PC-3 (cell line): Measurements from ENCODE around the gene SFXN4. TPM values are rescaled to one million over a fixed set of nuclear protein-coding genes. Genes with fewer than 3 reads are reported as not detected.

Source experiments
- ATAC-seq: fragments of 200-7000 bp; cut with Tn5 transposase; 2 replicates; pipeline ENCODE4 v1.9.1; 2020; ENCODE audit warnings: mild to moderate bottlenecking, moderate library complexity
- Bru-seq: library from RNA; stranded (reverse); fragments of 400-500 nt; gene quantifications from one replicate; lab custom pipeline; 2021; lab: Mats Ljungman, UMichigan
- BruChase-seq, 2 experiments: library from RNA; stranded (reverse); fragments of 400-500 nt; gene quantifications; one replicate each; lab custom pipeline; 2021; lab: Mats Ljungman, UMichigan
- BruUV-seq: library from RNA; stranded (reverse); fragments of 400-500 nt; replicated peaks from 2 replicates; lab custom pipeline; 2021; lab: Mats Ljungman, UMichigan
- CTCF ChIA-PET: fragments of 300-600 bp; sonication (Branson Sonifier 250); formaldehyde crosslinking; loops from one replicate; lab custom pipeline; 2022; ENCODE audit warnings: antibody characterized with exemption; lab: Charles Lee
- POLR2A ChIA-PET: fragments of 300-600 bp; sonication (Branson Sonifier 250); formaldehyde crosslinking; loops from one replicate; lab custom pipeline; 2022; ENCODE audit warnings: antibody characterized with exemption; ENCODE audit not compliant: unreplicated experiment; lab: Charles Lee
- DNase-seq: peaks from one replicate; pipeline ENCODE4 v3.0.0-alpha.2; 2015
- H2AFZ ChIP-seq: fragments of 300-600 bp; sonication (generic); 2 replicates; pipeline ENCODE4 v1.6.0; 2016; ENCODE audit warnings: antibody characterized with exemption, low read length
- H3F3A ChIP-seq: fragments of 300-600 bp; sonication (generic); one replicate; pipeline ENCODE4 v1.6.0; 2017; ENCODE audit warnings: antibody characterized with exemption, low read length, control low read depth, mild to moderate bottlenecking; ENCODE audit not compliant: unreplicated experiment
- H3K27ac ChIP-seq: fragments of 300-600 bp; sonication (generic); 2 replicates; pipeline ENCODE4 v1.5.1; 2016; ENCODE audit warnings: mild to moderate bottlenecking, low read length
- H3K27me3 ChIP-seq: fragments of 300-600 bp; sonication (generic); 2 replicates; pipeline ENCODE4 v1.6.1; 2016; ENCODE audit warnings: low read length, mixed read lengths
- H3K36me3 ChIP-seq: fragments of 300-600 bp; sonication (generic); 2 replicates; pipeline ENCODE4 v1.6.1; 2016; ENCODE audit warnings: low read depth, mixed run types, low read length, mixed read lengths
- H3K4me1 ChIP-seq: fragments of 300-600 bp; sonication (generic); 2 replicates; pipeline ENCODE4 v1.5.1; 2016; ENCODE audit warnings: low read length; ENCODE audit not compliant: insufficient read depth
- H3K4me2 ChIP-seq: fragments of 300-600 bp; sonication (generic); 2 replicates; pipeline ENCODE4 v1.6.0; 2016; ENCODE audit warnings: low read length
- H3K4me3 ChIP-seq: fragments of 300-600 bp; sonication (generic); 2 replicates; pipeline ENCODE4 v1.5.1; 2016; ENCODE audit warnings: mild to moderate bottlenecking, low read length, mixed read lengths
- H3K79me2 ChIP-seq: fragments of 300-600 bp; sonication (generic); 2 replicates; pipeline ENCODE4 v1.6.1; 2017; ENCODE audit warnings: low read length, mixed read lengths
- H3K9ac ChIP-seq: fragments of 300-600 bp; sonication (generic); 2 replicates; pipeline ENCODE4 v1.6.0; 2016; ENCODE audit warnings: mild to moderate bottlenecking, low read length
- H3K9me2 ChIP-seq: fragments of 300-600 bp; sonication (generic); replicated peaks from 2 replicates; pipeline ENCODE4 v1.6.1; 2016; ENCODE audit warnings: mixed run types, low read length, mixed read lengths
- H3K9me3 ChIP-seq: fragments of 300-600 bp; sonication (generic); 2 replicates; pipeline ENCODE4 v1.6.1; 2016; ENCODE audit warnings: low read length, mixed read lengths
- H4K20me1 ChIP-seq: fragments of 300-600 bp; sonication (generic); 2 replicates; pipeline ENCODE4 v1.6.1; 2016; ENCODE audit warnings: low read length, mixed read lengths
- EZH2 ChIP-seq: fragments of 300-600 bp; sonication (generic); IDR thresholded peaks from one replicate; pipeline ENCODE4 v1.6.1; 2017; ENCODE audit warnings: antibody characterized with exemption, mild to moderate bottlenecking, low read length; ENCODE audit not compliant: unreplicated experiment
- EZH2phosphoT487 ChIP-seq: fragments of 300-600 bp; sonication (generic); IDR thresholded peaks from 2 replicates; pipeline ENCODE4 v1.6.1; 2018; ENCODE audit warnings: mild to moderate bottlenecking, antibody characterized with exemption, low read length, borderline replicate concordance
- intact Hi-C: fragments of 100-400 bp; cut with micrococcal nuclease; formaldehyde crosslinking; loops from 2 replicates; pipeline ENCODE4 v1.9.0; 2023
- long read RNA-seq: library from polyadenylated mRNA; unstranded; transcript quantifications from one replicate; pipeline ENCODE4 v2.0.0, GENCODE V29; 2021; ENCODE audit not compliant: unreplicated experiment
- total RNA-seq: library from RNA; depleted of rRNA; stranded (reverse); fragments of >200 nt; gene quantifications from 2 replicates; pipeline ENCODE4 v1.2.3, GENCODE V29; 2014; rRNA removed
- TF ChIP-seq, protein P1 (sequence below): fragments of 300-600 bp; sonication (generic); conservative IDR thresholded peaks from 2 replicates; pipeline ENCODE4 v1.5.1; 2017; ENCODE audit warnings: antibody characterized with exemption, low read depth, mild to moderate bottlenecking, low read length

Gene SFXN4, protein sequence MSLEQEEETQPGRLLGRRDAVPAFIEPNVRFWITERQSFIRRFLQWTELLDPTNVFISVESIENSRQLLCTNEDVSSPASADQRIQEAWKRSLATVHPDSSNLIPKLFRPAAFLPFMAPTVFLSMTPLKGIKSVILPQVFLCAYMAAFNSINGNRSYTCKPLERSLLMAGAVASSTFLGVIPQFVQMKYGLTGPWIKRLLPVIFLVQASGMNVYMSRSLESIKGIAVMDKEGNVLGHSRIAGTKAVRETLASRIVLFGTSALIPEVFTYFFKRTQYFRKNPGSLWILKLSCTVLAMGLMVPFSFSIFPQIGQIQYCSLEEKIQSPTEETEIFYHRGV
- total RNA-seq, result 23.6 and 32.8 TPM in 2 replicates
- Bru-seq, nascent RNA, result percentile 57 among the genes with signal in this experiment
- percentile 55 among the genes with signal in this experiment for BruChase-seq, experiment 1, labeled RNA remaining after a 6-hour chase
- percentile 55 among the genes with signal in this experiment for BruChase-seq, experiment 2, labeled RNA remaining after a 2-hour chase
- long read RNA-seq, transcript SFXN4-201 (14 exons, 1,363 nt), result major isoform, 16 of 23 reads
- long read RNA-seq, partial matches to known transcripts, result 0 of 23 reads
- long read RNA-seq, other reads (novel, unspliced or antisense), result 7 of 23 reads

DNA sequence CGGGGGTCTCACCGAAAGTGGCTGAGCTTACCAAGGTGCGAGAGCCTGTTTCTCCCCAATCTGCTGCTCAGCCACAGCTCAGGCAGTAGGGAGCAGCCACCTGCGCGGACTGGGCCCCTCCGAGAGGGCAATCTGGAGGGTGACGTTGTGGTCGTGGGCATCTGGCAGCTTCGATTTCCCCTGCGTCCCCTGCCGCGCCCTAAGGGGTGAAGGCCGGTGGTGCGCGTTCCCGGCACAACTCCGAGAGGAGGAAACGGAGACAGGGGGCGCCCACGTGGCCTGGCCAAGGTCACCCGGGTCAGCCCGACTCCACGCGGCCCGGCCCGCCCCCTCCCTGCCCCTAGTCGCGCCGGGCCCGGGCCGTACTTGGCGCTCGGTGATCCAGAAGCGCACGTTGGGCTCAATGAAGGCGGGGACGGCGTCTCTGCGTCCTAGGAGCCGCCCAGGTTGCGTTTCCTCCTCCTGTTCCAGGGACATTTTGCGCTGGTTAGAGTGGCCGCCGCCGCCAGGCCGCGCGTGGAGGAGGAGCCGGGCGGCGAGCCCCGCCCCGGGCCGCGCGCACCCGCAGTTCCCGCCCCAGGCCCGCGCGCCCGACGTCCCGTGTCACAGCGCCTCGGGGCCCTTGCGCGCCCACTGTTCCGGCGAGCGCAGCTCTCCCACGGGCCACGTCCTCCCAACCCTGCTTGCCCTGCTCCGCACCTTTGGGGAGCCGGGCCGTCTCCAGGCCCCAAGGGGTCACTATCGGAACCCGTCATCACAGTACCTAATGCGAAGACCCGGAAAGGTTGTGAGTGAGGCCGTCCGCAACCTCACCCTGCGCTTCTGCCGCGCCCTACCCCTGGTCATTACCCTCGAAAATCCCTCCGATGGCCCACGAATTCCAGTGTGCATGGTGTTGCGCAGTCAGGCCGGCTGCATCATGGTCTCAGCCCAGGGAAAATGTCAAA lies at the start of gene SFXN4:
TSS of gene SFXN4 (minus strand) at position 544 of the 947 bp plus-strand sequence. CDS start at position 477, 67 bp downstream.
- Histone ChIP-seq H2AFZ (peak within 1 kb of the TSS; percentile 96), H3K27me3 (no peaks in the 10 kb centered on the region), H3K4me3 (peak within 1 kb of the TSS; percentile 88), H3K9me2 (no peaks in the 10 kb centered on the region), H3F3A (peaks cover 5% of the 10 kb centered on the region), H3K9ac (peak within 1 kb of the TSS; percentile 95), H3K79me2 (peaks cover 13% of the 10 kb centered on the region), H4K20me1 (no peaks in the 10 kb centered on the region), H3K36me3 (peaks cover 14% of the 10 kb centered on the region), H3K4me1 (peaks cover 14% of the 10 kb centered on the region), H3K27ac (peak within 1 kb of the TSS; percentile 67), H3K4me2 (peak within 1 kb of the TSS; percentile 99), H3K9me3 (no peaks in the 10 kb centered on the region)
- peak; percentile 88 for ATAC-seq
- ChIA-PET CTCF (no interaction called here), POLR2A (no interaction called here)
- intact Hi-C loops, result no loop called here
- no peak for TF ChIP-seq EZH2phosphoT487
- TF ChIP-seq EZH2, result no peak
- TF ChIP-seq, protein P1, sequence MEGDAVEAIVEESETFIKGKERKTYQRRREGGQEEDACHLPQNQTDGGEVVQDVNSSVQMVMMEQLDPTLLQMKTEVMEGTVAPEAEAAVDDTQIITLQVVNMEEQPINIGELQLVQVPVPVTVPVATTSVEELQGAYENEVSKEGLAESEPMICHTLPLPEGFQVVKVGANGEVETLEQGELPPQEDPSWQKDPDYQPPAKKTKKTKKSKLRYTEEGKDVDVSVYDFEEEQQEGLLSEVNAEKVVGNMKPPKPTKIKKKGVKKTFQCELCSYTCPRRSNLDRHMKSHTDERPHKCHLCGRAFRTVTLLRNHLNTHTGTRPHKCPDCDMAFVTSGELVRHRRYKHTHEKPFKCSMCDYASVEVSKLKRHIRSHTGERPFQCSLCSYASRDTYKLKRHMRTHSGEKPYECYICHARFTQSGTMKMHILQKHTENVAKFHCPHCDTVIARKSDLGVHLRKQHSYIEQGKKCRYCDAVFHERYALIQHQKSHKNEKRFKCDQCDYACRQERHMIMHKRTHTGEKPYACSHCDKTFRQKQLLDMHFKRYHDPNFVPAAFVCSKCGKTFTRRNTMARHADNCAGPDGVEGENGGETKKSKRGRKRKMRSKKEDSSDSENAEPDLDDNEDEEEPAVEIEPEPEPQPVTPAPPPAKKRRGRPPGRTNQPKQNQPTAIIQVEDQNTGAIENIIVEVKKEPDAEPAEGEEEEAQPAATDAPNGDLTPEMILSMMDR, result no peak
- no TSS peak for BruUV-seq
- peak; percentile 56 for DNase-seq

DNA sequence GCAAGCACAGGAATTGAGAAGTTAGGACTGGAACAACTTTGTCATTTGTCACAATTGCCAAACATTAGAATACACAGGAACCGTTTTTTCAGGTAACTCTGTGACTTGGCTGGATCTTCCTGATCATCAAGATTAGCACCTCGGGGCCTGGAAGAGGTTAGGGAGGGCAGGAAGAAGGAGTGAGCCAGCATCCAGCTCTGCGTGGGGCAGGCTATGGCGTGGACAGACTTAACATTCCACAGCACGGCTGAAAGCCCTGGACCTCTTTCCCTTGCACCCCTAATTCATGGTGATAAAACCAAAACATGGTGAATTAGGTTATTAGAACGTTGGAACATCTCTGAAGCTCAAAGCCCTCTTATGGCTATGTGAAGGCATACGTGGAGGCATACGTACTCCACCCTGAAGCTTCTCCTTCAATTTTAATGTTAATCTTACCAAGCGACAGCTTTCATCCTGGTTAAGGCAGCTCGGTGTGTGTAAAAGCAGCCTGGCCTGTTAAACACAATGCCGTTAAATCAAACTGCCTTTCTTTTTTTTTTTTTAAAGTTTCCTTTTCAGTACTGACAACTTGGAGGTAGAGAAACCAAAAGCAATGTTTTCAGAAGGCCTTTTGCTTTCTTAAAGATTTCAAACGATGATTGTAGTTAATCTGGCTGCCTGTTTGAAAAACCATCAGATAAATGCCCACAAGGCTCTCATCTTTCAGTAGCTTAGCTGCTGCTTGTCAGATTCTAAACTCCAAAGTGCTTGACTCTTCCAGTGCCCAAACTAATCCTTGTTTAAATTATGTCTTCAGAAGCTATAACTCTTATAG lies 46.3 kb upstream of the SFXN4 start:
- H3K4me1 ChIP-seq, result peaks cover 24% of the 10 kb centered on the region
- CTCF ChIA-PET, result interaction anchor here (0.8 to 0.9 kb wide), 2 partner anchors 42 to 59 kb away, joined by 5 to 6 read pairs; no protein-coding TSS in a partner anchor
- H3K27ac ChIP-seq, result no peak overlapping the region
- H3F3A ChIP-seq, result no peaks in the 10 kb centered on the region
- POLR2A ChIA-PET, result no interaction called here
- BruUV-seq, result no TSS peak
- DNase-seq (no peak), ATAC-seq (no peak)
- no peaks in the 10 kb centered on the region for H3K36me3 ChIP-seq
- H3K4me2 ChIP-seq, result 0 out of 2 replicates have a peak overlapping the region, but pooled peaks have one; percentile 26
- TF ChIP-seq EZH2, result no peak
- TF ChIP-seq, protein P1, result no peak
- TF ChIP-seq EZH2phosphoT487, result no peak
- H3K79me2 ChIP-seq, result peaks cover 23% of the 10 kb centered on the region
- no peak overlapping the region for H3K4me3 ChIP-seq
- H2AFZ ChIP-seq, result no peak overlapping the region; the same call in 1 of the 2 replicates
- no peaks in the 10 kb centered on the region for H3K9me2 ChIP-seq
- H3K9ac ChIP-seq, result no peak overlapping the region
- no peaks in the 10 kb centered on the region for H4K20me1 ChIP-seq
- intact Hi-C loops, result no loop called here
- H3K9me3 ChIP-seq, result no peaks in the 10 kb centered on the region
- no peaks in the 10 kb centered on the region for H3K27me3 ChIP-seq
